GM23338 (cell line): ENCODE results near the gene DOK7.

Experiments
- CREB1 ChIP-seq: fragments of 250-450 bp; sonication (Bioruptor Pico); IDR thresholded peaks from 2 replicates; pipeline ENCODE4 v1.5.0; 2020; ENCODE audit warnings: low read depth, mild to moderate bottlenecking, moderate library complexity
- EZH2 ChIP-seq: fragments of 200-600 bp; sonication (generic); IDR thresholded peaks from one replicate; pipeline ENCODE4 v1.8.0; 2017; ENCODE audit warnings: antibody characterized with exemption, mild to moderate bottlenecking, low read depth; ENCODE audit not compliant: unreplicated experiment
- EZH2phosphoT487 ChIP-seq: fragments of 200-600 bp; sonication (generic); IDR thresholded peaks from one replicate; pipeline ENCODE4 v1.8.1; 2018; ENCODE audit warnings: antibody characterized with exemption; ENCODE audit not compliant: unreplicated experiment
- JUNB ChIP-seq: IDR thresholded peaks from one replicate; pipeline ENCODE4 v1.6.1; 2016; ENCODE audit warnings: antibody characterized with exemption; ENCODE audit not compliant: unreplicated experiment
- NANOG ChIP-seq: IDR thresholded peaks from 2 replicates; pipeline ENCODE4 v1.6.1; 2016; ENCODE audit warnings: antibody characterized with exemption, borderline replicate concordance
- POLR2AphosphoS5 ChIP-seq: IDR thresholded peaks from 2 replicates; pipeline ENCODE4 v1.6.1; 2016; ENCODE audit warnings: antibody characterized with exemption, low read depth
- REST ChIP-seq: IDR thresholded peaks from one replicate; pipeline ENCODE4 v1.6.1; 2018; ENCODE audit warnings: antibody characterized with exemption; ENCODE audit not compliant: unreplicated experiment
- STAT1 ChIP-seq: IDR thresholded peaks from one replicate; pipeline ENCODE4 v1.6.1; 2016; ENCODE audit warnings: antibody characterized with exemption; ENCODE audit not compliant: unreplicated experiment
- ZNF331 ChIP-seq: fragments of 250-450 bp; sonication (Bioruptor Pico); IDR thresholded peaks from 2 replicates; pipeline ENCODE4 v1.5.0; 2020; ENCODE audit warnings: low read depth, mild to moderate bottlenecking, moderate library complexity
- ZNF462 ChIP-seq: fragments of 250-450 bp; sonication (Bioruptor Pico); IDR thresholded peaks from 2 replicates; pipeline ENCODE4 v1.5.0; 2020; ENCODE audit warnings: mild to moderate bottlenecking, moderate library complexity
- TF ChIP-seq, protein P1 (sequence below), 2 experiments: fragments of 200-600 bp in 1 of 2; sonication (generic) in 1 of 2; conservative IDR thresholded peaks; 2 replicates each; pipeline versions ENCODE4 v1.5.1 to v1.6.1; 2016 to 2017; ENCODE audit warnings: antibody characterized with exemption in 2 of 2, low read depth in 2 of 2, mild to moderate bottlenecking in 2 of 2, moderate library complexity in 1 of 2

DNA sequence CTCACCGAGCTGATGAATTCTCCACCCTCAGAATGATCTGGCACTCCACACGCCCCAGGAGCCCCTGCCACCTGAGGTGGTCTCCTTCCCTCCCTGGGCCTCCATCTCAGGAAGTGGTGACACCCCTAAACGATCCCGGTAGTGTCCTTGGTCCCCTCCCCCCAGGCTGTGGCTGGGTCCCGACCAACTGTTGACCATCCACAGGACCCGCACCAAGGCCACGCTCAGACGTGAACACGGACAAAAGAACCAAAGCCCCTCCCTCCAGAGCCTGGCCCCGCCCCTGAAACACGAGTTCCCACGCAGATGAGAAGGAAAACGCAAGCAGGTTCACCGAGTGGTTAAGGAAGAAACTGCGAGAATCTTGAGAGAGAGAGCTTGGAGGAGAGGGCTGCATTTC is 52.5 kb downstream of the DOK7 start:
- TF ChIP-seq, protein P1, sequence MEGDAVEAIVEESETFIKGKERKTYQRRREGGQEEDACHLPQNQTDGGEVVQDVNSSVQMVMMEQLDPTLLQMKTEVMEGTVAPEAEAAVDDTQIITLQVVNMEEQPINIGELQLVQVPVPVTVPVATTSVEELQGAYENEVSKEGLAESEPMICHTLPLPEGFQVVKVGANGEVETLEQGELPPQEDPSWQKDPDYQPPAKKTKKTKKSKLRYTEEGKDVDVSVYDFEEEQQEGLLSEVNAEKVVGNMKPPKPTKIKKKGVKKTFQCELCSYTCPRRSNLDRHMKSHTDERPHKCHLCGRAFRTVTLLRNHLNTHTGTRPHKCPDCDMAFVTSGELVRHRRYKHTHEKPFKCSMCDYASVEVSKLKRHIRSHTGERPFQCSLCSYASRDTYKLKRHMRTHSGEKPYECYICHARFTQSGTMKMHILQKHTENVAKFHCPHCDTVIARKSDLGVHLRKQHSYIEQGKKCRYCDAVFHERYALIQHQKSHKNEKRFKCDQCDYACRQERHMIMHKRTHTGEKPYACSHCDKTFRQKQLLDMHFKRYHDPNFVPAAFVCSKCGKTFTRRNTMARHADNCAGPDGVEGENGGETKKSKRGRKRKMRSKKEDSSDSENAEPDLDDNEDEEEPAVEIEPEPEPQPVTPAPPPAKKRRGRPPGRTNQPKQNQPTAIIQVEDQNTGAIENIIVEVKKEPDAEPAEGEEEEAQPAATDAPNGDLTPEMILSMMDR (conservative IDR thresholded peaks at IDR 0.05; ENCODE audit: low read depth in 2 of 2) = no peak
- TF ChIP-seq POLR2AphosphoS5 (no peak), ZNF331 (CRISPR knock-in tag) (no peak), EZH2phosphoT487 (no peak), CREB1 (CRISPR knock-in tag) (no peak), EZH2 (no peak), NANOG (no peak), REST (no peak), JUNB (no peak), ZNF462 (no peak), STAT1 (no peak)
